HCT116 (cell line): ENCODE data around the gene SEMA3G.

ENCODE experiments used
- CEBPB ChIP-seq: IDR thresholded peaks from 2 replicates; pipeline ENCODE4 v1.6.1; 2012; ENCODE audit warnings: low read depth
- CTCF ChIP-seq, 3 experiments: fragments of 200-600 bp in 1 of 3; sonication (generic) in 1 of 3; IDR thresholded peaks in 2 of 3; conservative IDR thresholded peaks in 1 of 3; 2 replicates each; pipeline ENCODE4 v1.5.1; 2012 to 2017; ENCODE audit warnings: low read depth in 2 of 3, low read length in 2 of 3, antibody characterized with exemption in 1 of 3, borderline replicate concordance in 1 of 3, control low read depth in 1 of 3, mild to moderate bottlenecking in 1 of 3, mixed read lengths in 1 of 3, mixed run types in 1 of 3, moderate library complexity in 1 of 3; ENCODE audit not compliant: insufficient read depth in 1 of 3
- EZH2 ChIP-seq: fragments of 200-600 bp; sonication (generic); IDR thresholded peaks from 2 replicates; pipeline ENCODE4 v1.6.1; 2017; ENCODE audit warnings: antibody characterized with exemption, mixed run types
- RAD21 ChIP-seq: IDR thresholded peaks from 2 replicates; pipeline ENCODE4 v1.6.1; 2012; ENCODE audit warnings: low read depth, mild to moderate bottlenecking
- ZNF274 ChIP-seq: fragments of 200-500 bp; sonication (Bioruptor generic); IDR thresholded peaks from 2 replicates; pipeline ENCODE4 v1.6.1; 2014; ENCODE audit warnings: mild to moderate bottlenecking, low read depth, low read length, inconsistent platforms

GRCh38 chr3:52385157-52385556, 59.7 kb downstream of the SEMA3G start:
- no peak for TF ChIP-seq ZNF274
- TF ChIP-seq CTCF (IDR thresholded peaks at IDR 0.05 in 2 of 3, conservative IDR thresholded peaks at IDR 0.05 in 1 of 3; ENCODE audit: borderline replicate concordance in 1 of 3, insufficient read depth in 1 of 3, low read depth in 2 of 3, low read length in 2 of 3) = peak; percentile 91 to 99 (median 98)
- TF ChIP-seq EZH2 = no peak
- TF ChIP-seq RAD21 = peak; percentile 86
- no peak for TF ChIP-seq CEBPB
